GM19455 (cell line): ENCODE measurements around the gene OR52I2.

ENCODE experiments used
- ATAC-seq: cut with Tn5 transposase; IDR thresholded peaks from one replicate; pipeline ENCODE4 v1.9.1; 2021; ENCODE audit not compliant: unreplicated experiment

OR52I2 gene

DNA sequence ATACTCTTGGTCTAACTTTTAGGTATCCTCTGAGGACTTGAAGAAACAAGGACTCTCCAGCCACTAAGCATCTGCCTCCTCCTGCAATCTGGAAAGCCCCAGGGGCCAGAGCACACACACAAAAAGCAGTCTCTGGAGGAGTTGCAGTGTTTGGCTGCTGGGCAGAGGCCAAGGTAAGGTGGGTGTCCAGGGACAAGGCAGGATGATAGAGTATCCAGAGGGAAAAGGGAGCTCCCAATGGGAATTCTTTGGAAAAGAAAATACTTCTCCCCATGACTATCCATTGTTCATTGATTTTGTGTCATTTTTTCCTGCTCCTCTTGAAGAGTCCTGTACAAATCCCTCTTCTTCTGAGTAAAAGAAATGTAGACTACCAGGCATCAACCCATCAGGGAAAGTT lies at the start of gene OR52I2:
OR52I2 (plus strand) TSS at position 301 of the 400 bp plus-strand sequence.
- no peak for ATAC-seq

- ATAC-seq = no peak
Observed at GRCh38 chr11:4539603-4540219, 41.8 kb upstream of the OR52I2 start.

DNA sequence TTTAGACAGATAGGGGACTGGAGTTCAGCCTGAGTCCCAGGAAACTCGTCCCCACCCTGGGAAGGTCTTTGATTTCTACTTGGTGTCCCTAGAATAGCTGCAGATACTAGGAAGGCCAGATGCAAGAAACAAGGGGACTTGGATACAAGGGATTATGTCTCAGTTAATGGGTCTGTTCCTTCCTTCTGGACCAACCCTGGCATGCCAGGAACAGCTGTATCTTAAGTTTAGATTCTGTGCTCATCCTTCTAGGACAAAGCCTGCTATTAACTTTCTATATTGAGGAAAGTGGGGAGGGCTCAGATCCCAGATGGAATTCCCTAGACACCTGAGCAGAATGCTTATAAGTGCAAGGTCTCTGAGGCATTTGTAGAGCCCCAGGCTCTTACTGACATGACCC lies 40.5 kb upstream of the OR52I2 start:
- no peak for ATAC-seq

DNA sequence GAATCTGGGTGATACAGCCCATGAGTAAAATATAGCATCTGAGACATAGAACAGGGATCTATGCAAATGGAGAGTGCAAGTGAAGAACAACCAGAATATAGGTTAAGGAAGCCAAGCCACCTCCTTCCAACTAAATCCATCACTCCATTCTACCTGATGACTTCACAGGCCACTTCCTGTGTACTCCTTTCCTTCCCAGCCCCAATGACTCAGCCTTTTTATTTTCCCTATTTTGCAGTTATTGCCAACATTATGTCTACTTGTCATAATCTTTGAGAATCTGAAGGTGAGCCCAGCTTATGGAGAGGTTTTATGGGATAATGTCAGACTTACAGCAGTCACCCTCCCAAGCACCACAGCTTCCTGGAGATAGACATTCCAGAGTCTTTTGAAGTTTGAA lies 38.0 kb upstream of the OR52I2 start:
- no peak for ATAC-seq

DNA sequence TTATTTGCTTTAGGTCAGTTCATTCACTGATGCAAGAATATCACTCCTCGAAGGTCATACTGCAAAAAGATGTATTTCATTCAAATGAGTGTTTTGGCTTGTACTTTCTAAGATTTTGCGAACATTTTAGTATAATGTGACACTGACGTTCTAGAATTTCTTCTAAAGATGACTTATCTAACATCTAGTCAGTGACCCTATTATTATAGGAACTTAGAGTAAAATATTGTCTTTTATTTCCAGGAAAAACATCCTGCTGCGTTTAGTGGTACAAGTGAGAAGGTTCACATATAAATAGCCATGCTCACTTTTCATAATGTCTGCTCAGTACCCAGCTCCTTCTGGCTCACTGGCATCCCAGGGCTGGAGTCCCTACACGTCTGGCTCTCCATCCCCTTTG lies 36.7 kb upstream of the OR52I2 start, which contains the start of gene OR52M1:
OR52M1 (plus strand) TSS at position 301 of the 400 bp plus-strand sequence; CDS start at position 301, 0 bp downstream.
- no peak for ATAC-seq

- no peak for ATAC-seq
Observed at GRCh38 chr11:4546878-4547277, 34.7 kb upstream of the OR52I2 start.

DNA sequence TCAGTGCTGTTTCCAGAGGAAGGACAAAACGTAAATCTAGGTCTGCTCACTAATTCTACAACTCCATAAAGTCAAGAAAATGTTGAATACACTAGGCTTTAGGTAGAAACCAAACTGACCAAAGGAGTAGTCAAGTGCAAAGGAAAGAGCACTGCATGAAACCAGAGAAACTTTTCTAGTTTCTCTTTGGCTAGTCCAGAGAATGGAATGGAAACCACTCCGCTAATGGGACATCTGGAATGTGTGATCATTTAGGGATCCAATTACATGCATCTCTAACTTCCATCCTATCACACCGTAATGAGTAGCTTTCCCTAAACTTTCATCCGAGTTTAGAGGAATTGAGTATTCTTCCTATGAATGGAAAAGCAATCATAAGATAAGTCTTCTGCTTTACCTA lies 34.1 kb upstream of the OR52I2 start:
- no peak for ATAC-seq

DNA sequence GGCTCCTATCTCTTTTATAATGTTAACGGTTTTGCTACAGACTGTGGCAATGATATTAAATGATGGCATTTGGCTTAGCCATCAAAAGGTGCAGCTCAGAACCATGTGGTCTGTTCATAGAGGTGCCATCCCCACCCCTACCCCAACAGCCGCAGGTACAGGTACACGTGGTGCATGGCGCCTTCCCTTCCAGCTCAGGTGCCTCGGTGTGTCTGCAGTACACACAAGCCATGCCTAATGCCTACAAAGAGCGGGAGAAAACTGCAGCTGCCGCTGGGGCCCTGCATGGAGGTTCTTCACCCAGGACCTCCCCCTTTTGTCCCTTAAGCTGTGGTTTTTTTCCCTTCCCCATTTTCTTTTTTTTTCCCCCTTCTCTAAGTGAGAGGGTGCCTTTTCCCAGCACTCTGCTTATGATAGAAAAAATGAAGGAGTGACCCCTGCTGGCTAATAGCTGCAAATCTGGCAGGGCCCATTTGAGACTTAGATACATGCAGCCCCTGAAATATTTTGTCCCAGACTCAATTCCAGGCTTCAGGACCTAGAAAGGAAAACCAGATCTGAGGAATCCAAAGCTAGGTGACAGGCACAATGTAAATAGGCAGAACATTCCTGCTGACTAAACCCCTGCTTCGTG lies 30.1 kb upstream of the OR52I2 start:
- ATAC-seq = no peak

DNA sequence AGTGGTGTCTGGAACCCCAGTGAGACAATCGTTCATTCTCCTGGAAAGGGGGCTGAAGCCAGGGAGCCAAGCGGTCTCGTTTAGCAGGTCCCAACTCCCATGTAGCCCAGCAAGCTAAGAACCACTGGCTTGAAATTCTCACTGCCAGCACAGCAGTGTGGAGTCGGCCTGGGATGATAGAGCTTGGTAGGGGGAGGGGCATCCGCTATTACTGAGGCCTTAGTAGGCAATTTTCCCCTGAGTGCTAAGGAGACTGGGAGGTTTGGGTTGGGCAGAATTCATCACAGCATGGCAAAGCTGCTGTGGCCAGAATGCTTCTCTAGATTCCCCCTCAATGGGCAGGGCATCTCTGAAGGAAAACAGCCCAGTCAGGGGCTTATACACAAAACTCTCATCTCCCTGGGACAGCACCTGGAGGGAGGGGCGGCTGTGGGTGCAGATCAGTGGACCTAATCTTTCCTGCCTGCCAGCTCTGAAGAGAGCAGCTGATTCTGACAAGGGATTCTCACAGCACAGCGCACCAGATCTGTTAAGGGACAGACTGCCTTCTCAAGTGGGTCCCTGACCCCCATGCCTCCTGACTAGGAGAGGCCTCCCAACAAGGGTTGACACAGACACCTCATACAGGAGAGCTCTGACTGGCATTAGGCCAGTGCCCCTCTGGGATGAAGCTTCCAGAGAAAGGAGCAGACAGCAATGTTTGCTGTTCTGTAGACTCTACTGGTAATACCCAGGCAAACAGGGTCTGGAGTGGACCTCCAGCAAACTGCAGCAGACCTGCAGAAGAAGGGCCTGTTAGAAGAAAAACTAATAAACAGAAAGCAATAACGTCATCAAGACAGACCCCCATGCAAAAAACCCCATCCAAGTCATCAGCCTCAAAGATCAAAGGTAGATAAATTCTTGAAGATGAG lies 21.8 kb upstream of the OR52I2 start:
- no peak for ATAC-seq

DNA sequence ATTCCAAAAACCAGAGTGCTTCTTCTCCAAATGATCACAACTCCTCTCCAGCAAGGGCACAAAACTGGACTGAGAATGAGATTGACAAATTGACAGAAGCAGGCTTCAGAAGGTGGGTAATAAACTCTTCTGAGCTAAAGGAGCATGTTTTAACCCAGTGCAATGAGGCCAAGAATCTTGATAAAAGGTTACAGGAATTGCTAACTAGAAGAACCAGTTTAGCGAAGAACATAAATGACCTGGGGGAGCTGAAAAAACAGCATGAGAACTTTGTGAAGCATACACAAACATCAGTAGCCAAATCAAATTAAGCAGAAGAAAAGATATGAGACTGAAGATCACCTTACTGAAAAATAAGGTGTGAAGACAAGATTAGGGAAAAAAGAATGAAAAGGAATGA lies 21.1 kb upstream of the OR52I2 start:
- ATAC-seq = no peak

- ATAC-seq = no peak
Observed at GRCh38 chr11:4565371-4565770, 16.2 kb upstream of the OR52I2 start.

DNA sequence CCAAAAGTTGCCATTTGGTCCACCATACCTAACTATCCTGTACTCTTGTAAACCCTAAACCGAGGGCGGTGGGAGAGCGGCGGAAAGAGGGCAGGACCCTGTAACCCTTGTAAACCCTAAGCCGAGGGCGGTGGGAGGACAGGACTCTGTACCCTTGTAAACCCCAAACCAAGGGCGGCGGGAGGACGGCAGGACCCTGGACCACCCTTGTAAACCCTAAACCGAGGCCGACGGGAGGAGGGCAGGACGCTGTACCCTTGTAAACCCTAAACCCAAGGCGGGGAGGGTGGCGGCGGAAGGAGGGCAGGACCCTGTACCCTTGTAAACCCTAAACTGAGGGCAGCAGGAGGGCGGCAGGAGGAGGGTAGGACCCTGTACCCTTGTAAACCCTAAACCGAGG lies 12.5 kb upstream of the OR52I2 start:
- ATAC-seq = no peak

GRCh38 chr11:4576880-4577279 lies 4.7 kb upstream of the OR52I2 start:
- ATAC-seq = no peak

- no peak for ATAC-seq
Observed at GRCh38 chr11:4577761-4578160, 3.8 kb upstream of the OR52I2 start.

- ATAC-seq = no peak
Observed at GRCh38 chr11:4578624-4579023, 2.9 kb upstream of the OR52I2 start.

GRCh38 chr11:4580124-4580523 lies 1.4 kb upstream of the OR52I2 start:
- ATAC-seq = no peak

- no peak for ATAC-seq
Observed at GRCh38 chr11:4589017-4589416, 7.5 kb downstream of the OR52I2 start.

DNA sequence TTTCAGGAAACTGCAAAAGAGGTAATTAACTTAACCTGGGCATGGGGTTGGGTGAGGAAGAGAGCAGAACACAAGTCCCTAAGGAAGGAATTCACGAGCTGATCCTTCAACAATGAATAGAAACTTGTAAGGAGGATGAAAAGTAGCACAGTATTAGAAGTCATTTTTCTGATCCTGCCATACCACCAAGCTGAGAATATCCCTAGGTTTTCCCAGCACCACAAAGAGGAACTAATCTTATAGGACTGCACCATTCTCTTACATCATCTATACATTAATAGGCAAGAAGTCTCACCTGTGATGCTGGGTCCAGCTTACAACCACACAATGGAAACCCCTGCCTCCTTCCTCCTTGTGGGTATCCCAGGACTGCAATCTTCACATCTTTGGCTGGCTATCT lies 12.2 kb downstream of the OR52I2 start, which contains the start of gene OR52I1:
OR52I1 (plus strand) TSS at position 301 of the 400 bp plus-strand sequence; CDS start at position 301, 0 bp downstream.
- ATAC-seq = no peak

GRCh38 chr11:4605057-4605456 lies 23.5 kb downstream of the OR52I2 start:
- no peak for ATAC-seq

- no peak for ATAC-seq
Observed at GRCh38 chr11:4606231-4607015, 24.9 kb downstream of the OR52I2 start.

GRCh38 chr11:4607096-4607495 lies 25.6 kb downstream of the OR52I2 start:
- no peak for ATAC-seq
